ENCODE data around the gene C2CD3.
"Not testable (repeated sequence)": the region's sequence is repeated elsewhere in the genome, so short reads cannot be mapped to it uniquely, and the experiment has no call there.

- TF ChIP-seq CTCF (conservative IDR thresholded peaks at IDR 0.05 in 1 of 2, IDR thresholded peaks at IDR 0.05 in 1 of 2; ENCODE audit: low read depth in 1 of 2, low read length in 2 of 2); EZH2 (IDR thresholded peaks at IDR 0.05; ENCODE audit: low read length, missing control alignments): not testable (repeated sequence)
Observed at GRCh38 chr11:74061599-74061998, 109.2 kb downstream of the C2CD3 start.
